Right ventricle myocardium inferior (tissue), 1 donor: ENCODE results near the gene SCNN1G. TPM values are rescaled to one million over a fixed set of nuclear protein-coding genes. Genes with fewer than 3 reads are reported as not detected.

Experiments used
- total RNA-seq: library from RNA; stranded (reverse); fragmentation: NEBNext Ultra II Directional; extraction: Animal tissue kit (Norgen Biotek cat#: 25700); gene quantifications from one replicate; pipeline ENCODE4 v1.2.1, GENCODE V29; 2021
- donor health status: DM: no; HTN: yes; CAD: no; lungs with severe emphysema.

SCNN1G gene
- total RNA-seq, 1 donor from 2014 or later: 0.30 TPM

Other genes with a start within 250 kb of the SCNN1G start
- gene USP31, start 33.3 kb upstream of the SCNN1G start, total RNA-seq: 26.8 TPM
- gene SCNN1B, start 119.6 kb downstream of the SCNN1G start, total RNA-seq: 0.27 TPM